NB4 (cell line): Measurements from ENCODE around the gene ZNF771.

Experiments
- DNase-seq: peaks from one replicate; pipeline ENCODE4 v3.0.0; 2010; ENCODE audit warnings: low read depth
- H3K4me3 ChIP-seq: one replicate; pipeline ENCODE4 v1.5.1; 2011; ENCODE audit warnings: mild to moderate bottlenecking, low read depth, low read length, moderate library complexity
- MYC ChIP-seq: IDR thresholded peaks from 2 replicates; pipeline ENCODE4 v1.6.1; 2011; ENCODE audit warnings: low read depth, low read length
- POLR2A ChIP-seq: IDR thresholded peaks from 2 replicates; pipeline ENCODE4 v1.6.1; 2011; ENCODE audit warnings: mild to moderate bottlenecking; ENCODE audit not compliant: insufficient read length; ENCODE audit errors: extremely low read depth
- TF ChIP-seq, protein P1 (sequence below): IDR thresholded peaks from one replicate; pipeline ENCODE4 v1.5.1; 2012; ENCODE audit warnings: low read depth, low read length
- TF ChIP-seq, protein P2 (sequence below): IDR thresholded peaks from 2 replicates; pipeline ENCODE4 v1.6.1; 2011; ENCODE audit warnings: low read depth, low read length

ZNF771 gene

DNA sequence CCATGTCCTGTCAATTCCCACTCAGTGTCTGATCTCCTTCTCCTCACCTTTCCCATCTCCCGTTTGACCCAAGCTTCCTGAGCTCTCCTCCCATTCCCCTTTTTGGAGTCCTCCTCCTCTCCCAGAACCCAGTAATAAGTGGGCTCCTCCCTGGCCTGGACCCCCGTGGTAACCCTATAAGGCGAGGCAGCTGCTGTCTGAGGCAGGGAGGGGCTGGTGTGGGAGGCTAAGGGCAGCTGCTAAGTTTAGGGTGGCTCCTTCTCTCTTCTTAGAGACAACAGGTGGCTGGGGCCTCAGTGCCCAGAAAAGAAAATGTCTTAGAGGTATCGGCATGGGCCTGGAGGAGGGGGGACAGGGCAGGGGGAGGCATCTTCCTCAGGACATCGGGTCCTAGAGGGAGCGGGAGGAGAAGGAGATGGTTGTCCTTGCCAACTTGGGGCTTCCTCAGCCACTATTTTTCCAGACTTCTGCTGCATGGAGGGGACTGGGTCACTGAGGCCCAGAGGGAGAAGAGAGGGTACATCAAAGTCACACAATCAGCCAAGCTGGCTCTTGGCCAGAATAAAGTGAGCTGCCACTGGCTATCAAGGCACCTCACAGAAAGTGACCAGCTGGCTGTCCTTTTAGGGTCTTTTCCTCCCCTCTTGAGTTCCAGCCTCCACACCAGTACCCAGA is 35.2 kb upstream of the ZNF771 start:
- no peak overlapping the region for H3K4me3 ChIP-seq
- TF ChIP-seq POLR2A = no peak
- TF ChIP-seq, protein P1, sequence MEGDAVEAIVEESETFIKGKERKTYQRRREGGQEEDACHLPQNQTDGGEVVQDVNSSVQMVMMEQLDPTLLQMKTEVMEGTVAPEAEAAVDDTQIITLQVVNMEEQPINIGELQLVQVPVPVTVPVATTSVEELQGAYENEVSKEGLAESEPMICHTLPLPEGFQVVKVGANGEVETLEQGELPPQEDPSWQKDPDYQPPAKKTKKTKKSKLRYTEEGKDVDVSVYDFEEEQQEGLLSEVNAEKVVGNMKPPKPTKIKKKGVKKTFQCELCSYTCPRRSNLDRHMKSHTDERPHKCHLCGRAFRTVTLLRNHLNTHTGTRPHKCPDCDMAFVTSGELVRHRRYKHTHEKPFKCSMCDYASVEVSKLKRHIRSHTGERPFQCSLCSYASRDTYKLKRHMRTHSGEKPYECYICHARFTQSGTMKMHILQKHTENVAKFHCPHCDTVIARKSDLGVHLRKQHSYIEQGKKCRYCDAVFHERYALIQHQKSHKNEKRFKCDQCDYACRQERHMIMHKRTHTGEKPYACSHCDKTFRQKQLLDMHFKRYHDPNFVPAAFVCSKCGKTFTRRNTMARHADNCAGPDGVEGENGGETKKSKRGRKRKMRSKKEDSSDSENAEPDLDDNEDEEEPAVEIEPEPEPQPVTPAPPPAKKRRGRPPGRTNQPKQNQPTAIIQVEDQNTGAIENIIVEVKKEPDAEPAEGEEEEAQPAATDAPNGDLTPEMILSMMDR = no peak
- no peak for TF ChIP-seq MYC
- TF ChIP-seq, protein P2, sequence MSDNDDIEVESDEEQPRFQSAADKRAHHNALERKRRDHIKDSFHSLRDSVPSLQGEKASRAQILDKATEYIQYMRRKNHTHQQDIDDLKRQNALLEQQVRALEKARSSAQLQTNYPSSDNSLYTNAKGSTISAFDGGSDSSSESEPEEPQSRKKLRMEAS = no peak
- DNase-seq = no peak

DNA sequence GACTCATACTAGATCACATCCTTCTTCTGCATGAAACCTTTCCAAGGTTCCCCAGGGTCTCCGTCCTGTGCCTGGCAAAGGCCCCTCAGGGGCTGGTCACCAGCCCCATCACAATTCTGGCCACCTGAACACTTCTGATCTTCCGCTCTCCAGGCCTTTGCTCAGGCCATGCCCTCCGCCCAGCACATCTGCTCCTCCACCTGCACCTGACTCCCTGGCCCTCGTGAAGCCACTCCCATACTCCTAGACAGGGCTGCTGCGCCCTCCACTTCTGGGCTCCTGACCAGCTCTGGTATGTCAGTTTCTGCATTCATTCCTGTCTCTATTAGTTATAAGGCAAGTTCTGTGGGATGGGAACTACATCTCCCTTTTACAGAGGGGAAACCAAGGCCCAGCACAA is 34.7 kb upstream of the ZNF771 start:
- TF ChIP-seq POLR2A (no peak), MYC (no peak)
- TF ChIP-seq, protein P2 = no peak
- TF ChIP-seq, protein P1 = no peak
- no peak for DNase-seq
- H3K4me3 ChIP-seq = no peak overlapping the region

DNA sequence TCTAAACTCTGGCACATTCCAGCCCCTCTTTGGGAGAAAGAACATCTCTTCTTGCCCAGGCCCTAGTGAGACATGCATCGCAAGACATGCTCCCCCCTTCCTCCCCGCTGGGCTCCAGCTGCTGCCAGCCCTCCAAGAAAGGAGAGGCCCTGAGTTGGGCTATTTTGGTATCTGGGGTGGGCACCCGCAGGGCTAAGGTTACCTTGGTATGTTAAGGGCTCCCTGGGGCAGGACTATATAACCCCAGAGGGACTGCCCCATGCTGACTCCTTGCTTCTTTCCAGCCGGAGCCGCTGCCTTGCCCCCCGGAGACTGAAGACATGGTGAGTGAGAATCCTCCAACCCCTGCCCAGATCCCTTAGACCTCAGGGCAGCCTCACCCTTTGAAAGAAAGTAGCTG is 32.9 kb upstream of the ZNF771 start, which contains the start of gene MYL11:
MYL11 (plus strand) TSS at position 265 of the 400 bp plus-strand sequence; CDS start at position 321, 56 bp downstream.
- TF ChIP-seq POLR2A (no peak), MYC (no peak)
- TF ChIP-seq, protein P1 = no peak
- TF ChIP-seq, protein P2 = no peak
- DNase-seq = no peak
- H3K4me3 ChIP-seq = no peak within 1 kb of the TSS

DNA sequence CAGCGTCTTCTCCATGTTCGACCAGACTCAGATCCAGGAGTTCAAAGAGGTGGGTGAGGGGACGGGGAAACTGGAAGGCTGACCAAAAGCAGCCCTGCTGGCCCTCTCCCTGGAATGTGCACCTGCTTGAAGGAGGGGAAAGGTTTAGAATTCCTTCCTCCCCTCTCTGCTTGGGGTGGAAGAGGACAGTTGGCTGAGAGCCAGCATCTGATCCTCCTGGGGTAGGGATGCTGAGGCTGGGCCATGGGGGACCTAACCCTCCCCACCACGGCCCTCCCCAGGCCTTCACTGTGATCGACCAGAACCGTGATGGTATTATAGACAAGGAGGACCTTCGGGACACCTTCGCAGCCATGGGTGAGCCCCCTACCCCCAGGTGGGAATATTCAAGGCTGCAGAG is 31.5 kb upstream of the ZNF771 start:
- DNase-seq = no peak
- TF ChIP-seq, protein P2 = no peak
- TF ChIP-seq MYC (no peak), POLR2A (no peak)
- TF ChIP-seq, protein P1 = no peak
- no peak overlapping the region for H3K4me3 ChIP-seq

DNA sequence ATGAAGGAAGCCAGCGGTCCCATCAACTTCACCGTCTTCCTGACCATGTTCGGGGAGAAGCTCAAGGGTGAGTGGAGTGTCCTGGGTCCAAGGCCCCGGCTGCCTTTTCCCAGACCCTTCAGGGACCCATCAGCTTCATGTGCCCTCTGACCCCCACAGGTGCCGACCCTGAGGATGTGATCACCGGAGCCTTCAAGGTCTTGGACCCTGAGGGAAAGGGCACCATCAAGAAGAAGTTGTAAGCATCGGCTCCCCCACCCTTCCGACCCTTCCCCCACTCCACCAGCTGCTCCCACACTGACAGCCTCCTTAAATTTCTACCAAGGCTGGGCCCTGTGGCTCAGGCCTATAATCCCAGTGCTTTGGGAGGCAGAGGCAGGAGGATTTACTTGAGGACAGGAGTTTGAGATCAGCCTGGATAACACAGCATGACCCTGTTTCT is 30.9 kb upstream of the ZNF771 start:
- TF ChIP-seq MYC = no peak
- no peak for TF ChIP-seq POLR2A
- TF ChIP-seq, protein P1 = no peak
- TF ChIP-seq, protein P2 = no peak
- no peak overlapping the region for H3K4me3 ChIP-seq
- no peak for DNase-seq
